Measurements from ENCODE around the gene TRAP1.

TRAP1 gene

DNA sequence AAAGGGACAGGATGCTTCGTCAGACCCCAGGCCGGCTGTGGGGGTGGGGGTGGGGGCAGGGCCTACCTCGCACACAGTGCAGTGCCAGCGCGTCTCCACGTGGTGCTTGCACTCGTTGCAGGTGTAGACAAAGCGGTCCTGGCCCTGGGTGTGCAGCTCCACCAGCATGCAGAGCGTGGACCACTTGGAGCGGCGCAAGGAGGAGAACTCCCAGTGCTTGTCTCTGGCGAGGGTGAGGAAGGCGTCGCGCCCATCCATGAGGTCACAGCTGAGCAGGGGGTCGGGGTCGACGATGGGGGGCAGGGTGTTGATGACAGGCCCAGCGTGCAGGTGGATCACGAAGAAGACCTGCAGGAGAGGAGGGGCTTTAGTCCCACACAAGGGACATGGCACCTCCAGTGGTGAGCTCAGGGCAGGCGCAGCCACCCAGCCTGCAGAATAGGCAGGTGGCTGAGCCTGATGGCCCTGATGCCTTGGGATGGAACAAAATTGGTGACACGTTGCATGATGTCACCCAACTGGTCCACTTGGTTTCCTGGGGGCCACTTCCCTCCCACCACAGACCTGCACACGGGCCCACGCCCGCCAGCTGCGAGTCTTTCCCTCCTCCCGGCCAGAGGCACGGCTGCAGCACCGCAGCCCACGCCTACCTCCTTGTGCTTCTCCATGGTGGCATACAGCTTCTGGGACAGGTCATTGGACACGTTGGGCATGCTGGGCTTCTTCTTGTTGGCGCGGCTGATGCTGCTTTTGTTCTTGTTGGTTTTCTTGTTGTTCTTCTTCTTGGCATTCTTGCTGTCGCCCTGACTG is 14.0 kb upstream of the TRAP1 start:
- no peak overlapping the region for H3K4me3 ChIP-seq (ENCODE audit: low read depth, low read length)
- TF ChIP-seq, protein P1, sequence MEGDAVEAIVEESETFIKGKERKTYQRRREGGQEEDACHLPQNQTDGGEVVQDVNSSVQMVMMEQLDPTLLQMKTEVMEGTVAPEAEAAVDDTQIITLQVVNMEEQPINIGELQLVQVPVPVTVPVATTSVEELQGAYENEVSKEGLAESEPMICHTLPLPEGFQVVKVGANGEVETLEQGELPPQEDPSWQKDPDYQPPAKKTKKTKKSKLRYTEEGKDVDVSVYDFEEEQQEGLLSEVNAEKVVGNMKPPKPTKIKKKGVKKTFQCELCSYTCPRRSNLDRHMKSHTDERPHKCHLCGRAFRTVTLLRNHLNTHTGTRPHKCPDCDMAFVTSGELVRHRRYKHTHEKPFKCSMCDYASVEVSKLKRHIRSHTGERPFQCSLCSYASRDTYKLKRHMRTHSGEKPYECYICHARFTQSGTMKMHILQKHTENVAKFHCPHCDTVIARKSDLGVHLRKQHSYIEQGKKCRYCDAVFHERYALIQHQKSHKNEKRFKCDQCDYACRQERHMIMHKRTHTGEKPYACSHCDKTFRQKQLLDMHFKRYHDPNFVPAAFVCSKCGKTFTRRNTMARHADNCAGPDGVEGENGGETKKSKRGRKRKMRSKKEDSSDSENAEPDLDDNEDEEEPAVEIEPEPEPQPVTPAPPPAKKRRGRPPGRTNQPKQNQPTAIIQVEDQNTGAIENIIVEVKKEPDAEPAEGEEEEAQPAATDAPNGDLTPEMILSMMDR (IDR thresholded peaks at IDR 0.05; ENCODE audit: low read depth, low read length, missing control alignments): no peak
- no peak for DNase-seq (ENCODE audit: low read depth)

DNA sequence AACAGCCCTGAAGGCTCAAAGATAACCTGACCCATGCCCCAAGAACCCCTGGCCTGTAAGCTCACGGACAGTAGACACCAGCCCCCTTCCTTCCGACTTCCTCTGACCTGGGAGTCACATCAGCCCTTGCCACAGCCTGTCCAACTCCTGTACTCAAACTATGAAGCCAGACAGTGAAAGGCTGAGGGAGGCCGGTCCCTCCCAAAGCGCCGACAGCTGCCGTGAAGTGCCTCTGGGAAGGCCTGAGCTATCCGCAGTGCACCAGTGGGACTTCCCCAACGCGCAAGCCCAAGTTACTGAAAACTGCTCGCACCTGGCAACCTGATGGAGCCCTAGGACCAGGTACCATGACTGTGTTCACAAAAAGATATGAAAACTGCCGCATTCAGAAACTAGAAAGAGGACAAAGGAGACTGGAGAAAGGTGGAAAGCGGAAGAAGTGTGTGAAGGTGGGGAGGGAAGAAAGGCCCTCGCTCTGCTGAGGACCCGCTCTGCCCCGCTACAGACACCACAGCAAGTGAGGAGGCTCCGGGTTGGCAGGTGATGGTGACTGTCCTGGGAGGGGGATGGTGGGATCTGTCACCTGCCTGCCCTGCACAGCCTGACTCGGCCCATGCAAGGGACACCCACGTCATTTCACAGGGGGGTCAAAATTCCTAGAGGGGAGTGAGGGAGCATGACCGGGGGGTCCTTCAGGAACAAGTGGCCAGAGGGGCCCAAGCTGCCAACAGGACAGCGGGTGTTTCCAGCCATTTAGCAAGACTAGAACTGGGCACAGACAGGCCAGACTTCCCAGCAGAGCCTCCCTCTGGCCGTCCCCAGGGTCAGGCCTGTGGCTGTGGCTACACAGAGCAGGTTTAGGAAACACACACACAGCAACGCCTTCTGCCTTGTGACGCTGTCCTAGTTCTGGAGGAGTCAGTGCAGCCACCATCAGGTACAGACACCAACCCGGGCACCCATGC is 13.1 kb upstream of the TRAP1 start:
- no peak overlapping the region for H3K4me3 ChIP-seq (ENCODE audit: low read depth, low read length)
- DNase-seq (ENCODE audit: low read depth): no peak
- TF ChIP-seq, protein P1 (IDR thresholded peaks at IDR 0.05; ENCODE audit: low read depth, low read length, missing control alignments): no peak

DNA sequence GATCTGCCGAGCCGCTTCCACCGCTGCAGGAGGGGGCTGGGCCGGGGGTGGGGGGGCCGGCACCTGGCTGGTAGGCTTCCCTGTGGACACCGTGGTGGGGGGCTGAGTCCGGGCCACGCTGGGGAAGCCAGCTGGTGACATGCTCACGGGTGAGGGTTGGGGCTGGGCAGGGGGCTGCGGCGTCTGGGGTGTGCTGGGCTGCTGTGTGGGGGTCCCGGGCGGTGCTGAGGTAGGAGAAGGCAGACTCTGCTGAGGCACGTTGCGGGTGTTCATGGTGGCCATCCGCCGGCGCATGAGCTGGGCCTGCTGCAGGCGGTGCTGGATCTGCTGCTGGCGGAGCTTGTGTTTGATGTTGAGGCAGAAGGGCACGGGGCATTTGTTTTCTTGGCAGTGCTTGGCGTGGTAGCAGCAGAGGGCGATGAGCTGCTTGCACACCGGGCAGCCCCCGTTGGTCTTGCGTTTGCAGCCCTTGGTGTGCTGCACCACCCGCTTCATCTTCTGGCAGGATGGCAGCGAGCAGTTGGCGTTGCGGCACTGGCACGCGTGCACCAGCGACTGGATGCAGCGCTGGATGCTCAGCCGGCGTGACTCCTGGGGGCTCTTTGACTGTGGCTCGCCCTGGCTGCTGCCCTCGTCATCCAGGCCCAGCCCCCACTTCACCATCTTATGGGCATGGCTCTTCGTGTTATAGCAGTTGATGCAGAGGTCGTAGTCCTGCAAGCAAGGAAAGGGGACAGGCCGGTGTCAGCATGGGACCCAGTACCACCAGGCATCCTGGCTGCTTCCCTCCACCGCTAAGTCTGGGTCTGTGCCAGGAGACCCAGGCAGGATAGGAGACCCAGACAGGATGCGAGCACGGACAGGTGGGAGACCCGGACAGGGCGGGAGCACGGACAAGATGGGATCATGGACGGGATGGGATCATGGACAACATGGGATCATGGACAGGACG is 12.1 kb upstream of the TRAP1 start:
- H3K4me3 ChIP-seq (ENCODE audit: low read depth, low read length): no peak overlapping the region
- TF ChIP-seq, protein P1 (IDR thresholded peaks at IDR 0.05; ENCODE audit: low read depth, low read length, missing control alignments): no peak
- DNase-seq (ENCODE audit: low read depth): no peak

DNA sequence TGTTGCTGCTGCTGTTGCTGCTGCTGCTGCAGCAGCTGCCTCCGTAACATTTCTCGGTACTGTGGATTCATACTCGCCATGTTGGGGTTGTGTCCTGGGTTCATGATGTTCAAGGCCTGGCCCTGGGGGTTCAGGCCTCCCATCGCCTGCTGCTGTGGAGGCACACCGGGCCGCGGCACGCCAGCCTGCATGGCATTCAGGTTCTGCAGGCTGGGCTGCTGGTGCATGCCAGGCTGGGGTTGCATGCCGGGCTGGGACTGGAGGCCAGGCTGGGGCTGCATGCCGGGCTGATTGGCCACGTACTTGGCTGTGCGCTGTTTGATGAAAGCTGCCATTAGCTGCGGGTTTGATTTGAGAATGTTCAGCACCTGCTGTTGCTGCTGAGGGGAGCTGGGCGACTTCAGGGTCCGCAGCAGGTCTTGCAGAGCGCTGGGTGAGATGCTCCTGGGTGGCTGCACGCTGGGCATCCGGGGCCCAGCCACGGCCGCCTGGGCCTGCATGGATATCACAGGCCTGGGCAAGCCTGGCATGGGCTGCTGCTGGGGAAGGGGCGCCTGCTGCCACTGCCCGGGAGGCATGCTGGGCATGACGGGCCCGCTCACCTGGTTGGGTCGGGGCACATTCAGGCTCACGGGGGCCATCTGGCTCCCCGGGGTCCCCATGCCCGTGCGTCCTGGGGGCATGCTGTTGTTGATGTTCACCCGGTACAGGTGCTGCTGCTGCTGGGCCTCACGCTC is 11.3 kb upstream of the TRAP1 start:
- TF ChIP-seq, protein P1 (IDR thresholded peaks at IDR 0.05; ENCODE audit: low read depth, low read length, missing control alignments): no peak
- no peak overlapping the region for H3K4me3 ChIP-seq (ENCODE audit: low read depth, low read length)
- DNase-seq (ENCODE audit: low read depth): no peak

DNA sequence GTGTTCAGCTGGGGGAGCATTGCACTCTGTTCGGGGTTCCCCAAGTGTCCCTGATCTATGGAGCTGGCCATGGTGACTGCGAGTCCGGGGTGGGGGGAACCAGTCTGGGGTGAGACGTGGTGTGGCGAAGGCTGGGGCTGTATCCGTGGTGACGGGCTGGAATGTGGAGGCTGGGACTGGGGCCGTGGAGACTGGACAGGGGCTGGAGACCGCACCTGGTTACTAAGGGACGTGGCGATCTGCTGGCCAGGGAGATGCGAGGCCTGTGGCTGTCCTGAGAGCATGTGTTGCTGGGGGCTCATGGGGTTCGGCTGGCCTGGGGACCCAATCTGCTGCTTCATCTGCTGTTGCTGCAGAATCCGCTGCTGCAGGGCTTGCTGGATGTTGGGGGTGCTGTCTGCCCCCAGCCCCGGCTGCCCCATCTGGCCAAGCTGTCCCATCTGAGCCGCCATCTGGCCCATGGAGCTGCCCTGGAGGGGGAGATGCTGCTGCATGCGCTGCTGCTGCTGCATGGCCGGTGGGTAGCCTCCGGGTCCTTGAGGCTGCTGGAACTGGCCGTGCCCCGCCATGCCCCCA is 10.6 kb upstream of the TRAP1 start:
- no peak for DNase-seq (ENCODE audit: low read depth)
- TF ChIP-seq, protein P1 (IDR thresholded peaks at IDR 0.05; ENCODE audit: low read depth, low read length, missing control alignments): no peak
- H3K4me3 ChIP-seq (ENCODE audit: low read depth, low read length): no peak overlapping the region

Measured in GM12864 (cell line).